ENCODE data around the gene ARHGAP6. TPM values are rescaled to one million over a fixed set of nuclear protein-coding genes. Genes with fewer than 3 reads are reported as not detected.

Gene ARHGAP6
- total and polyA plus RNA-seq, 2 experiments from 2014 or later, result 0.08 to 0.54 TPM

- TF ChIP-seq EZH2phosphoT487 (IDR thresholded peaks at IDR 0.05; ENCODE audit: insufficient read depth, low read depth), result peak; percentile 58; the same call in 1 of the 2 replicates
- TF ChIP-seq EZH2 (IDR thresholded peaks at IDR 0.05; ENCODE audit: insufficient read depth, poor library complexity, severe bottlenecking), result no peak
- Histone ChIP-seq H3K4me1 (ENCODE audit: insufficient read depth) (0 out of 2 replicates have a peak, but pooled peaks cover 10% of the 10 kb centered on the region), H3K27ac (no peak overlapping the region), H3F3A (ENCODE audit: insufficient read depth) (no peaks in the 10 kb centered on the region), H3K27me3 (replicated peaks; ENCODE audit: insufficient read depth) (no peaks in the 10 kb centered on the region; the same call in 1 of the 2 replicates), H4K20me1 (ENCODE audit: insufficient read depth) (no peaks in the 10 kb centered on the region), H3K4me2 (ENCODE audit: unreplicated experiment) (no peak overlapping the region), H2AFZ (no peak overlapping the region), H3K4me3 (no peak overlapping the region), H3K36me3 (ENCODE audit: low read depth) (no peaks in the 10 kb centered on the region), H3K9ac (no peak overlapping the region), H3K79me2 (ENCODE audit: insufficient read depth) (no peaks in the 10 kb centered on the region), H3K9me2 (ENCODE audit: insufficient read depth) (no peaks in the 10 kb centered on the region), H3K9me3 (ENCODE audit: low read depth) (no peaks in the 10 kb centered on the region)
- in situ Hi-C loops (cut with MboI), result no loop called here
- 59 to 71% methylated on average over 1 of the region's 1 CpG for WGBS, 2 experiments (ENCODE audit: low coverage in 1 of 2, low lambda C conversion rate in 2 of 2, missing lambda C conversion rate in 2 of 2)
- peak; percentile 46 for DNase-seq
These were observed 392.2 kb downstream of the ARHGAP6 start for GRCh38 chrX:11273544-11273943.

GRCh38 chrX:11272863-11273262 is 392.9 kb downstream of the ARHGAP6 start:
- no peak overlapping the region for H3K4me2 ChIP-seq (ENCODE audit: unreplicated experiment)
- in situ Hi-C loops (cut with MboI), result no loop called here

GRCh38 chrX:11272290-11272689 is 393.4 kb downstream of the ARHGAP6 start:
- TF ChIP-seq EZH2phosphoT487 (IDR thresholded peaks at IDR 0.05; ENCODE audit: insufficient read depth, low read depth), result no peak
- TF ChIP-seq EZH2 (IDR thresholded peaks at IDR 0.05; ENCODE audit: insufficient read depth, poor library complexity, severe bottlenecking), result no peak
- Histone ChIP-seq H3K9me2 (ENCODE audit: insufficient read depth) (no peaks in the 10 kb centered on the region), H3K27ac (no peak overlapping the region), H3K79me2 (ENCODE audit: insufficient read depth) (no peaks in the 10 kb centered on the region), H4K20me1 (ENCODE audit: insufficient read depth) (no peaks in the 10 kb centered on the region), H3K9ac (no peak overlapping the region), H3K4me3 (no peak overlapping the region), H3K36me3 (ENCODE audit: low read depth) (no peaks in the 10 kb centered on the region), H3K27me3 (replicated peaks; ENCODE audit: insufficient read depth) (no peaks in the 10 kb centered on the region; the same call in 1 of the 2 replicates), H3K4me1 (ENCODE audit: insufficient read depth) (0 out of 2 replicates have a peak, but pooled peaks cover 10% of the 10 kb centered on the region), H3K4me2 (ENCODE audit: unreplicated experiment) (no peak overlapping the region), H2AFZ (no peak overlapping the region), H3K9me3 (ENCODE audit: low read depth) (no peaks in the 10 kb centered on the region), H3F3A (ENCODE audit: insufficient read depth) (no peaks in the 10 kb centered on the region)
- WGBS, 2 experiments (ENCODE audit: low coverage in 1 of 2, low lambda C conversion rate in 2 of 2, missing lambda C conversion rate in 2 of 2), result 60 to 71% methylated on average over 2 of the region's 2 CpGs
- DNase-seq, result no peak
- in situ Hi-C loops (cut with MboI), result no loop called here

More at GRCh38 chrX:11272863-11273262, 392.9 kb downstream of the ARHGAP6 start:
- Histone ChIP-seq H3K27me3 (replicated peaks; ENCODE audit: insufficient read depth) (no peaks in the 10 kb centered on the region; the same call in 1 of the 2 replicates), H3K79me2 (ENCODE audit: insufficient read depth) (no peaks in the 10 kb centered on the region), H3K9me2 (ENCODE audit: insufficient read depth) (no peaks in the 10 kb centered on the region), H3K9ac (no peak overlapping the region), H3K4me3 (no peak overlapping the region), H3K9me3 (ENCODE audit: low read depth) (no peaks in the 10 kb centered on the region), H2AFZ (no peak overlapping the region), H3K27ac (no peak overlapping the region), H3F3A (ENCODE audit: insufficient read depth) (no peaks in the 10 kb centered on the region), H4K20me1 (ENCODE audit: insufficient read depth) (no peaks in the 10 kb centered on the region), H3K4me1 (ENCODE audit: insufficient read depth) (0 out of 2 replicates have a peak, but pooled peaks cover 10% of the 10 kb centered on the region), H3K36me3 (ENCODE audit: low read depth) (no peaks in the 10 kb centered on the region)
- TF ChIP-seq EZH2phosphoT487 (IDR thresholded peaks at IDR 0.05; ENCODE audit: insufficient read depth, low read depth) (no peak), EZH2 (IDR thresholded peaks at IDR 0.05; ENCODE audit: insufficient read depth, poor library complexity, severe bottlenecking) (no peak)
- no peak for DNase-seq
- 85 to 89% methylated on average over 5 of the region's 5 CpGs for WGBS, 2 experiments (ENCODE audit: low coverage in 1 of 2, low lambda C conversion rate in 2 of 2, missing lambda C conversion rate in 2 of 2)

- no peak for DNase-seq
- in situ Hi-C loops (cut with MboI), result no loop called here
- no peak overlapping the region for H3K9ac ChIP-seq
- H3F3A ChIP-seq (ENCODE audit: insufficient read depth), result no peaks in the 10 kb centered on the region
- H3K27me3 ChIP-seq (replicated peaks; ENCODE audit: insufficient read depth), result no peaks in the 10 kb centered on the region
- no peak overlapping the region for H3K27ac ChIP-seq
- H2AFZ ChIP-seq, result no peak overlapping the region
- H3K4me1 ChIP-seq (ENCODE audit: insufficient read depth), result 0 out of 2 replicates have a peak, but pooled peaks cover 10% of the 10 kb centered on the region
- no peak for TF ChIP-seq EZH2 (IDR thresholded peaks at IDR 0.05; ENCODE audit: insufficient read depth, poor library complexity, severe bottlenecking)
- TF ChIP-seq EZH2phosphoT487 (IDR thresholded peaks at IDR 0.05; ENCODE audit: insufficient read depth, low read depth), result no peak
- H3K9me3 ChIP-seq (ENCODE audit: low read depth), result no peaks in the 10 kb centered on the region
- H4K20me1 ChIP-seq (ENCODE audit: insufficient read depth), result no peaks in the 10 kb centered on the region
- H3K4me3 ChIP-seq, result no peak overlapping the region
- no peaks in the 10 kb centered on the region for H3K79me2 ChIP-seq (ENCODE audit: insufficient read depth)
- WGBS, 2 experiments (ENCODE audit: low coverage in 1 of 2, low lambda C conversion rate in 2 of 2, missing lambda C conversion rate in 2 of 2), result 96 to 98% methylated on average over 3 of the region's 3 CpGs
- no peak overlapping the region for H3K4me2 ChIP-seq (ENCODE audit: unreplicated experiment)
- H3K9me2 ChIP-seq (ENCODE audit: insufficient read depth), result no peaks in the 10 kb centered on the region
- H3K36me3 ChIP-seq (ENCODE audit: low read depth), result no peaks in the 10 kb centered on the region
These were observed 395.7 kb downstream of the ARHGAP6 start for GRCh38 chrX:11269996-11270395.

Measured in GM23248 (cell line).